Retinal pigment epithelial cell (primary cell): ENCODE measurements around the gene KDM3B.
"Not testable (repeated sequence)": the region's sequence is repeated elsewhere in the genome, so short reads cannot be mapped to it uniquely, and the experiment has no call there.

Source experiments
- DNase-seq: peaks from one replicate; pipeline ENCODE4 v3.0.0-alpha.2; 2010; ENCODE audit warnings: low read depth
- H3K4me3 ChIP-seq: 2 replicates; pipeline ENCODE4 v1.5.1; 2011; ENCODE audit warnings: mild to moderate bottlenecking, low read length, control low read depth, moderate library complexity
- CTCF ChIP-seq: conservative IDR thresholded peaks from 2 replicates; pipeline ENCODE4 v1.5.1; 2011; ENCODE audit warnings: low read depth, low read length, control low read depth, inconsistent platforms

The KDM3B gene

GRCh38 chr5:138371454-138371853 lies 19.0 kb downstream of the KDM3B start:
- no peak for TF ChIP-seq CTCF
- DNase-seq: no peak

GRCh38 chr5:138372225-138372624 lies 19.7 kb downstream of the KDM3B start:
- DNase-seq: no peak
- no peak overlapping the region for H3K4me3 ChIP-seq
- TF ChIP-seq CTCF: no peak

More at GRCh38 chr5:138371454-138371853, 19.0 kb downstream of the KDM3B start:
- no peak overlapping the region for H3K4me3 ChIP-seq

GRCh38 chr5:138372653-138373052 lies 20.2 kb downstream of the KDM3B start:
- no peak overlapping the region for H3K4me3 ChIP-seq
- DNase-seq: no peak
- TF ChIP-seq CTCF: no peak

GRCh38 chr5:138382347-138382746 lies 29.9 kb downstream of the KDM3B start:
- no peak for DNase-seq
- no peak overlapping the region for H3K4me3 ChIP-seq
- TF ChIP-seq CTCF: no peak

- no peak for DNase-seq
- no peak for TF ChIP-seq CTCF
- no peak overlapping the region for H3K4me3 ChIP-seq
These were observed 33.2 kb downstream of the KDM3B start for GRCh38 chr5:138385660-138386059.

GRCh38 chr5:138386290-138386689 lies 33.8 kb downstream of the KDM3B start:
- no peak overlapping the region for H3K4me3 ChIP-seq
- TF ChIP-seq CTCF: no peak
- no peak for DNase-seq

GRCh38 chr5:138389332-138389731 lies 36.8 kb downstream of the KDM3B start:
- no peak overlapping the region for H3K4me3 ChIP-seq
- DNase-seq: no peak
- TF ChIP-seq CTCF: no peak

GRCh38 chr5:138389911-138390310 lies 37.4 kb downstream of the KDM3B start:
- not testable (repeated sequence) for H3K4me3 ChIP-seq, DNase-seq
